Smooth muscle cell (in vitro differentiated cells): Measurements from ENCODE around the gene LUC7L3. TPM values are rescaled to one million over a fixed set of nuclear protein-coding genes. Genes with fewer than 3 reads are reported as not detected.

Source experiments
- DNase-seq: peaks from one replicate; lab custom pipeline; 2025; ENCODE audit not compliant: unreplicated experiment; lab: John Stamatoyannopoulos, UW
- H2AFZ ChIP-seq: fragments of 200-600 bp; sonication (generic); 2 replicates; pipeline ENCODE4 v1.6.0; 2016; ENCODE audit warnings: antibody characterized with exemption, low read depth, mild to moderate bottlenecking
- H3F3A ChIP-seq: fragments of 200-600 bp; sonication (generic); 2 replicates; pipeline ENCODE4 v1.6.0; 2017; ENCODE audit warnings: antibody characterized with exemption, low read depth
- H3K27ac ChIP-seq: fragments of 200-600 bp; sonication (generic); 2 replicates; pipeline ENCODE4 v1.5.1; 2016; ENCODE audit warnings: low read depth, mild to moderate bottlenecking
- H3K27me3 ChIP-seq: fragments of 200-600 bp; sonication (generic); 2 replicates; pipeline ENCODE4 v1.6.1; 2016; ENCODE audit warnings: low read depth, mild to moderate bottlenecking
- H3K36me3 ChIP-seq: fragments of 200-600 bp; sonication (generic); 2 replicates; pipeline ENCODE4 v1.5.1; 2016; ENCODE audit warnings: low read depth
- H3K4me1 ChIP-seq: fragments of 200-600 bp; sonication (generic); 2 replicates; pipeline ENCODE4 v1.5.1; 2016; ENCODE audit warnings: low read depth
- H3K4me2 ChIP-seq: fragments of 200-600 bp; sonication (generic); 2 replicates; pipeline ENCODE4 v1.6.0; 2016; ENCODE audit warnings: mild to moderate bottlenecking
- H3K4me3 ChIP-seq: fragments of 200-600 bp; sonication (generic); 2 replicates; pipeline ENCODE4 v1.5.1; 2016; ENCODE audit warnings: mild to moderate bottlenecking
- H3K79me2 ChIP-seq: fragments of 200-600 bp; sonication (generic); 2 replicates; pipeline ENCODE4 v1.6.0; 2016; ENCODE audit warnings: low read depth, mild to moderate bottlenecking
- H3K9ac ChIP-seq: fragments of 200-600 bp; sonication (generic); 2 replicates; pipeline ENCODE4 v1.6.0; 2016; ENCODE audit warnings: low read depth
- H3K9me3 ChIP-seq: fragments of 200-600 bp; sonication (generic); replicated peaks from 2 replicates; pipeline ENCODE4 v1.5.1; 2016; ENCODE audit warnings: low read depth
- H4K20me1 ChIP-seq: fragments of 200-600 bp; sonication (generic); 2 replicates; pipeline ENCODE4 v1.6.0; 2016; ENCODE audit warnings: low read depth
- WGBS: methylation state at CpG from one replicate; pipeline ENCODE4 v1.1.7; 2016; ENCODE audit warnings: low lambda C conversion rate; 5-methylcytosine and 5-hydroxymethylcytosine counted together
- polyA plus RNA-seq: library from polyadenylated mRNA; unstranded; fragments of >200 nt; fragmentation: Nextera tagmentation; extraction: Ambion mirVana; gene quantifications from 2 replicates; pipeline ENCODE4 v1.2.1, GENCODE V29; 2016
- total RNA-seq: library from RNA; depleted of rRNA; stranded (reverse); fragments of >200 nt; gene quantifications from 2 replicates; pipeline ENCODE4 v1.2.3, GENCODE V29; 2014
- TF ChIP-seq, protein P1 (sequence below): fragments of 200-600 bp; sonication (generic); IDR thresholded peaks from 2 replicates; pipeline ENCODE4 v1.5.1; 2017; ENCODE audit warnings: borderline replicate concordance, mild to moderate bottlenecking, antibody characterized with exemption; ENCODE audit not compliant: insufficient read depth, poor library complexity, severe bottlenecking

LUC7L3 gene
- total and polyA plus RNA-seq, 2 experiments from 2014 or later, result 75.9 to 77.8 TPM

DNA sequence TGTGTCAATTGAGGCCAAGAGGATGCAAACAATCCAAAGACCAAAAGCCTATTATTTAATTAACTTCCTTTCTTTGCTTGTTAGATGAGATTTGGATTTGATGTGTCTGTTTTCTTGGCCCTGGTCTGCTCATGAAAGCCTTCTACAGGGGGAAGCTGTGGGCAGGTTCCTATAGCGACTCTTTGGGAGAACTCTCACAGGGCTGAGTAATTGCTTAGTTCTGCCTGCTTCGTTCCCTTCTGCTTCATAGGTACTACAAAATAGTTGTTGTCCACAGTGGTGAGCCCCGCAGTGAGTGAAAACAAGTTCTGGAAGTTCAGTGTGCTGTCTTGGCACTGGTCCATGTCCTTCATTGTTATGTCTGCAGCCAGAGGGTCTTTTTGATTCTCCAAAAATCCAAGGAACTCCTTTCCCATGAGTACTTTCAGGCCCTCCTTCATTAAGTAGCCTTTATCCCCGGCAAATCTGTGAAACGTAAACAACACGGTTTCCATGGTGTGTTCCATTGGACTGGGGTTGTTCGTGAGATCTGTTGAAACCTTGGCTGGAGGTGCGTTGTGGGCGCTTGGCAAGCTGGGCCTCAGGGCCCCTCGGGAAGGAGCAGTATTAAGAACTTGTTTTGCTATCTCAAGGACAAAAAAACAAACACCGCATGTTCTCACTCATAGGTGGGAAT lies 77.9 kb downstream of the LUC7L3 start:
- 83% methylated on average over 11 of the region's 11 CpGs for WGBS
- no peak overlapping the region for H3K4me2 ChIP-seq
- peak overlapping the region; percentile 13 for H2AFZ ChIP-seq
- no peaks in the 10 kb centered on the region for H3K9me3 ChIP-seq
- DNase-seq, result no peak
- no peaks in the 10 kb centered on the region for H3K27me3 ChIP-seq
- H3K36me3 ChIP-seq, result no peaks in the 10 kb centered on the region
- H3K4me1 ChIP-seq, result peaks cover 11% of the 10 kb centered on the region
- no peak overlapping the region for H3K27ac ChIP-seq
- no peak overlapping the region for H3K9ac ChIP-seq
- H3F3A ChIP-seq, result no peaks in the 10 kb centered on the region
- TF ChIP-seq, protein P1, sequence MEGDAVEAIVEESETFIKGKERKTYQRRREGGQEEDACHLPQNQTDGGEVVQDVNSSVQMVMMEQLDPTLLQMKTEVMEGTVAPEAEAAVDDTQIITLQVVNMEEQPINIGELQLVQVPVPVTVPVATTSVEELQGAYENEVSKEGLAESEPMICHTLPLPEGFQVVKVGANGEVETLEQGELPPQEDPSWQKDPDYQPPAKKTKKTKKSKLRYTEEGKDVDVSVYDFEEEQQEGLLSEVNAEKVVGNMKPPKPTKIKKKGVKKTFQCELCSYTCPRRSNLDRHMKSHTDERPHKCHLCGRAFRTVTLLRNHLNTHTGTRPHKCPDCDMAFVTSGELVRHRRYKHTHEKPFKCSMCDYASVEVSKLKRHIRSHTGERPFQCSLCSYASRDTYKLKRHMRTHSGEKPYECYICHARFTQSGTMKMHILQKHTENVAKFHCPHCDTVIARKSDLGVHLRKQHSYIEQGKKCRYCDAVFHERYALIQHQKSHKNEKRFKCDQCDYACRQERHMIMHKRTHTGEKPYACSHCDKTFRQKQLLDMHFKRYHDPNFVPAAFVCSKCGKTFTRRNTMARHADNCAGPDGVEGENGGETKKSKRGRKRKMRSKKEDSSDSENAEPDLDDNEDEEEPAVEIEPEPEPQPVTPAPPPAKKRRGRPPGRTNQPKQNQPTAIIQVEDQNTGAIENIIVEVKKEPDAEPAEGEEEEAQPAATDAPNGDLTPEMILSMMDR, result no peak
- no peaks in the 10 kb centered on the region for H4K20me1 ChIP-seq
- H3K4me3 ChIP-seq, result no peak overlapping the region
- H3K79me2 ChIP-seq, result no peaks in the 10 kb centered on the region

DNA sequence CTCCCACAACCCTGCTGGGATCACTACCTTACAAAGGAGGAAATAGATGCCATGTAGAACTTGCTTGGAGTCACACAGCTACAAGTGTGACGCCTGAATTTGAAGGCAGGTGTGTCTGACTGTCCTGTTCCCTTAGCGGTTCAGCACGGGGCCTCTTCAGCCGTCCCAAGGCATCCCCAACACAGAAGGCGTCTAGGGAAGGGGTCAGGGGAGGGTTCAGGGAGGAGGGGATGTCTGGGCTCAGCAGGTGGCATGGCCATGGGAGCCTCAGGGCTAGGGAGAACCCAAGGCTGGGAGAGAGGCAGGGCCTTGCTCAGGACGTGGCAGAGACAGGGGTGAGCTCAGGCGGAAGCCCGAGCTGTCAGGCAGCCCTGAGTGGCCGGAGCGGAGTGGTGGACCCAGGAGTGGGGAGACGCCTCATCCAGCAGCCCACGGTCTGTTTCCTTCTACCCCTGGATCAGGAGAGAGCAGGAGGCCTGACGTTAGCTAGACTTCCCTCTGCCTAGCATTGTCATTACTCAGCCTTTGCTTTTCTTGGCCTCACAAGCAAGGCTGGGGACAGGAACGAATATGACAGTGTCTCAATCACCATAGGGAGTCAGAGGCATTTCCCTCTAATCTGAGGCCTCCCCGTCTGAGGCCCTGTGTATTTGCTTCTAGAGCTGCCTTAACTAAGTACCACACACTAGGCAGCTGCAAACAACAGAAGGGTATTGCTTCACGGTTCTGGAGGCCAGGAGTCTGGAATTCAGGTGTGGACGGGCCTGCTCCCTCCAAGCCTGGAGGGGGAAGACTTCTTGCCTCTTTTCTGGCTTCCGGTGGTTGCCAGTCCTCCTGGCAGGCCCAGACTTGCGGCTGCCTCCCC lies 79.3 kb downstream of the LUC7L3 start:
- Histone ChIP-seq H3K27me3 (no peaks in the 10 kb centered on the region), H3K4me1 (peaks cover 11% of the 10 kb centered on the region), H3K27ac (peak overlapping the region; percentile 5), H3K79me2 (no peaks in the 10 kb centered on the region), H3K4me2 (peak overlapping the region; percentile 9), H2AFZ (peak overlapping the region; percentile 26), H3F3A (no peaks in the 10 kb centered on the region), H3K9me3 (no peaks in the 10 kb centered on the region), H4K20me1 (no peaks in the 10 kb centered on the region), H3K4me3 (no peak overlapping the region), H3K36me3 (no peaks in the 10 kb centered on the region), H3K9ac (no peak overlapping the region)
- DNase-seq, result no peak
- TF ChIP-seq, protein P1, result no peak
- WGBS, result 66% methylated on average over 19 of the region's 19 CpGs

DNA sequence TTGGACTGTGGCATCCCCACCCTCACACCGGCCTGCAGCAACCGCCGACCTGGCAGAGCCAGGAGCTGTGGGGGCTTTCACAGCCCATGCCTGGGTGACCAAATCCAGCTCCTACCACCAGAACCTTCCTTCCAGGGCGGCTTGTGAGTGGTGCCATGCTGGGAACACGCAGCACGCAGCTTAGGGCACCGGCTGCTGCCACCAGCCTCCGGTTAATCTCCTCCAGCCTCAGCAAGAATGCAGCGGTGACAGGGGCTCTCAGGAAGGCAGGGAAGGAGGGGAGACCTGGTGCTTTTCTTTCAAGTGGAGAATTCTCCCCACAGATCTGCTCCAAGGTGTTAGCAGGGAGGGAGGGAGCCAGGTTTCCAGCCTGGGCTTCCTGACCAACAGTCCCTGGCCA lies 80.2 kb downstream of the LUC7L3 start:
- WGBS, result 88% methylated on average over 9 of the region's 9 CpGs
- no peaks in the 10 kb centered on the region for H3K27me3 ChIP-seq
- H3K4me3 ChIP-seq, result no peak overlapping the region
- no peaks in the 10 kb centered on the region for H3K9me3 ChIP-seq
- H3F3A ChIP-seq, result no peaks in the 10 kb centered on the region
- H2AFZ ChIP-seq, result no peak overlapping the region
- no peaks in the 10 kb centered on the region for H4K20me1 ChIP-seq
- H3K79me2 ChIP-seq, result no peaks in the 10 kb centered on the region
- TF ChIP-seq, protein P1, result no peak
- no peak overlapping the region for H3K27ac ChIP-seq
- H3K4me2 ChIP-seq, result peak overlapping the region; percentile 9
- H3K36me3 ChIP-seq, result no peaks in the 10 kb centered on the region
- no peak for DNase-seq
- H3K9ac ChIP-seq, result no peak overlapping the region
- peaks cover 11% of the 10 kb centered on the region for H3K4me1 ChIP-seq
